SJSA1 (cell line): ENCODE data around the gene OR4D9. TPM values are rescaled to one million over a fixed set of nuclear protein-coding genes. Genes with fewer than 3 reads are reported as not detected.
"Not testable (repeated sequence)": the region's sequence is repeated elsewhere in the genome, so short reads cannot be mapped to it uniquely, and the experiment has no call there.

ENCODE experiments used
- DNase-seq, 2 experiments: peaks; one replicate each; pipeline ENCODE4 v3.0.0-alpha.2; 2015 to 2020; ENCODE audit warnings: low spot score in 2 of 2, low read depth in 1 of 2
- H3K27ac ChIP-seq: fragments of 250-450 bp; sonication (Bioruptor Pico); 2 replicates; pipeline ENCODE4 v1.5.1; 2020; ENCODE audit warnings: mild to moderate bottlenecking, moderate library complexity
- H3K27me3 ChIP-seq: fragments of 250-450 bp; sonication (Bioruptor Pico); replicated peaks from 2 replicates; pipeline ENCODE4 v1.5.1; 2020; ENCODE audit warnings: mild to moderate bottlenecking, moderate library complexity
- H3K36me3 ChIP-seq: fragments of 250-450 bp; sonication (Bioruptor Pico); 2 replicates; pipeline ENCODE4 v1.5.1; 2020; ENCODE audit warnings: mild to moderate bottlenecking
- H3K4me1 ChIP-seq: fragments of 250-450 bp; sonication (Bioruptor Pico); replicated peaks from 2 replicates; pipeline ENCODE4 v1.6.1; 2021; ENCODE audit warnings: mild to moderate bottlenecking
- H3K4me3 ChIP-seq: fragments of 250-450 bp; sonication (Bioruptor Pico); 2 replicates; pipeline ENCODE4 v1.5.1; 2020; ENCODE audit warnings: mild to moderate bottlenecking
- H3K9me3 ChIP-seq: fragments of 250-450 bp; sonication (Bioruptor Pico); replicated peaks from 2 replicates; pipeline ENCODE4 v1.5.1; 2020; ENCODE audit warnings: mild to moderate bottlenecking
- total RNA-seq: library from RNA; depleted of rRNA; stranded (reverse); fragments of >200 nt; shearing (Covaris generic); gene quantifications from 2 replicates; pipeline ENCODE4 v1.2.3, GENCODE V29; 2014

OR4D9 gene
- total RNA-seq, 1 experiment from 2014 or later, result not detected

GRCh38 chr11:59534676-59535075 lies 23.3 kb downstream of the OR4D9 start:
- no peaks in the 10 kb centered on the region for H3K27me3 ChIP-seq
- no peak for DNase-seq

DNA sequence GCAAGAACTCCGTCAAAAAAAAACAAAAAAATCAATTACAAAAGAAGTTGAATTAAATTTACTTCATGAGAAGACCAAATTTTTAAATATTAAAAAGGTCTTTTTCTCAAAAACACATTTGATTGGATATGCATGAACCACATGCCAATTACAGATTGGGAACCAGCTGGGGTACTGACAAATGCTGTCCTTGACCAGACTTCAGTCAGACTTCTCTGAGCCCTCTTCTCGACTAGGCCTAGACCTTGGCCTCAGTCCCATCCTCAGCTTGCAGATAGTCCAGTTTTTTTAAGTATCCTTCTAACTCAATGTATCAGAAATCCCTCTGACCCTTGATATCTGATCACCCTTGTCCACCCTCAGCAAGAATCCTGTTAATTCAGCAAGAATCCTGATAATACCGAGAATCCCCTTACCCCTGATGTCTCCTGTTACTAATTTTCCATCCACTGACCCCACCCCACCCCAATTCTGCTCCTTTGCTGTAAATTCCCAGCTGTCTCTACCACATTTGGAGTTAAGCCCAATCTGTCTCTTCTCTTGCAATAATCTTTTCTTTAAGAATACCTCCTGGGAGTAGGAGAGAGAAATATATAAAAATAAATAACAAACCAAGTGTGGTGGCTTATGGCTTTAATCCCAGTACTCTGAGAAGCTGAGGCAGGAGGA lies 30.9 kb downstream of the OR4D9 start:
- DNase-seq, result no peak
- Histone ChIP-seq H3K27ac (no peak overlapping the region), H3K36me3 (no peaks in the 10 kb centered on the region)

More at GRCh38 chr11:59534676-59535075, 23.3 kb downstream of the OR4D9 start:
- no peaks in the 10 kb centered on the region for H3K9me3 ChIP-seq
- no peak overlapping the region for H3K27ac ChIP-seq
- H3K4me1 ChIP-seq, result peaks cover 8% of the 10 kb centered on the region
- no peak overlapping the region for H3K4me3 ChIP-seq
- no peaks in the 10 kb centered on the region for H3K36me3 ChIP-seq

DNA sequence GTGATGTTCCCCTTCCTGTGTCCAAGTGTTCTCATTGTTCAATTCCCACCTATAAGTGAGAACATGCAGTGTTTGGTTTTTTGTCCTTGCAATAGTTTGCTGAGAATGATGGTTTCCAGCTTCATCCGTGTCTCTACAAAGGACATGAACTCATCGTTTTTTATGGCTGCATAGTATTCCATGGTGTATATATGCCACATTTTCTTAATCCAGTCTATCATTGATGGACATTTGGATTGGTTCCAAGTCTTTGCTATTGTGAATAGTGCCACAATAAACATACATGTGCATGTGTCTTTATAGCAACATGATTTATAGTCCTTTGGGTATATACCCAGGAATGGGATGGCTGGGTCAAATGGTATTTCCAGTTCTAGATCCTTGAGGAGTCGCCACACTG lies 32.4 kb downstream of the OR4D9 start:
- H3K9me3 ChIP-seq, DNase-seq, H3K27me3 ChIP-seq, H3K4me1 ChIP-seq, H3K4me3 ChIP-seq, H3K36me3 ChIP-seq, H3K27ac ChIP-seq: not testable (repeated sequence)

More for the DNA sequence above, 30.9 kb downstream of the OR4D9 start:
- no peaks in the 10 kb centered on the region for H3K27me3 ChIP-seq
- H3K4me1 ChIP-seq, result peaks cover 14% of the 10 kb centered on the region
- H3K4me3 ChIP-seq, result no peak overlapping the region
- H3K9me3 ChIP-seq, result no peaks in the 10 kb centered on the region

- H3K4me3 ChIP-seq, result no peak overlapping the region
- H3K27me3 ChIP-seq, result no peaks in the 10 kb centered on the region
- no peak for DNase-seq
- H3K27ac ChIP-seq, result no peak overlapping the region; the same call in 1 of the 2 replicates
- peaks cover 15% of the 10 kb centered on the region for H3K4me1 ChIP-seq
- H3K36me3 ChIP-seq, result no peaks in the 10 kb centered on the region
- no peaks in the 10 kb centered on the region for H3K9me3 ChIP-seq
Observed at GRCh38 chr11:59544869-59545178, 33.5 kb downstream of the OR4D9 start.

DNA sequence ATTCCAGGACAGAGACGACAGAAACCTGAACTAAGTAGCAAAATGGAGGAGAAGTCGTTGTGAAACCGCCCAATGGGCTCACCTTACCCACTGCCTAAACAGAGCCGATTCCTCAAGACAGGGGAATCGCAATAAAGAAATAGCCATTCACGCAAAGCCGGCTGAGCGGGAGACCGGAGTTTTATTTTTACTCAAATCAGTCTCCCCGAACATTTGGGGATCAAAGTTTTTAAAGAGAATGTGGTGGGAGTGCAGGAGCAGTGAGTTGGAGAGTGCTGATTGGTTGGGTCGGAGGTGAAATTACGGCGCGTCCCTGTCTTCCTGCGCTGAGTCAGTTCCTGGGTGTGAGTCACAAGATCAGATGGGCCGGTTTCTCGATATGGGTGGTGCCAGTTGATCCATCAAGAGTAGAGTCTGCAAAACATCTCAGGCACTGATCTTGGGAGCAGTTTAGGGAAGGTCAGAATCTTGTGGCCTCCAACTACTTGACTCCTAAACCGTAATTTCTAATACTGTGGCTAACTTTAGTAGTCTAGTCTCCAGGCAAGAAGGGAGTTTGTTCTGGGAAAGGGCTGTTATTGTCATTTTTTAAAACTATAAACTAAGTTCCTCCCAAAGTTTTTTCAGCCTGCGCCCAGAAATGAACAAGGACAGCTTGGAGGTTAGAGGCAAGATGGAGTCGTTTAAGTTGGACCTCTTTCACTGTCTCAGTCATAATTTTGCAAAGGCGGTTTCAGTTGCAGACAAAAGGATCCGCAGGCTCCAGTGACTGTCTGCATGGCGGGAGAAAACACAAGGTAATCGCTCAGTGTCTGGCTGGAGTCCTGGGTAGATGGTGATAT lies 34.1 kb downstream of the OR4D9 start:
- Histone ChIP-seq H3K4me1 (peaks cover 15% of the 10 kb centered on the region), H3K4me3 (no peak overlapping the region), H3K9me3 (no peaks in the 10 kb centered on the region), H3K36me3 (no peaks in the 10 kb centered on the region), H3K27ac (no peak overlapping the region; the same call in 1 of the 2 replicates), H3K27me3 (no peaks in the 10 kb centered on the region)
- DNase-seq, result no peak

DNA sequence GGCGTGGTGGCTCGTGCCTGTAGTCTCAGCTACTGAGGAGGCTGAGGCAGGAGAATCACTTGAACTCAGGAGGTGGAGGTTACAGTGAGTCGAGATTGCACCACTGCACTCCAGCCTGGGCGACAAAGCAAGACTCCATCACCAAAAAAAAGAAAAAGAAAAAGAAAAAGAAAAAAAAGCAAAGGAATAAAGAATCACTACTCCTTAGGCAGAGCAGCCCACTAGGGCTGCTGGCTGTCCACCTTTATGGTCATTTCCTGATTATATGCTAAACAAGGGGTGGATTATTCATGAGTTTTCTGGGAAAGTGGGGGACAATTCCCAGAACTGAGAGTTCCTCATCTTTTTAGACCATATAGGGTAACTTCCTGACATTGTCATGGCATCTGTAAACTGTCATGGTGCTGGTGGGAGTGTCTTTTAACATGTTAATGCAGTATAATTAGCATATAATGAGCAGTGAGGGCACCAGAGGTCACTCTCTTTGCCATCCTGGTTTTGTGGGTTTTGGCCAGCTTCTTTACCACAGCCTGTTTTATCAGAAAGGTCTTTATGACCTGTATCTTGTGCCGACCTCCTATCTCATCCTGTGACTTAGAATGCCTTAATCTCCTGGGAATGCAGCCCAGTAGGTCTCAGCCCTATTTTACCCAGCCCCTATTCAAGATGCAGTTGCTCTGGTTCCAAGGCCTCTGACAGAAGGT lies 36.4 kb downstream of the OR4D9 start:
- not testable (repeated sequence) for H3K36me3 ChIP-seq, H3K27ac ChIP-seq, DNase-seq, H3K9me3 ChIP-seq, H3K4me3 ChIP-seq, H3K27me3 ChIP-seq
- peaks cover 15% of the 10 kb centered on the region for H3K4me1 ChIP-seq

DNA sequence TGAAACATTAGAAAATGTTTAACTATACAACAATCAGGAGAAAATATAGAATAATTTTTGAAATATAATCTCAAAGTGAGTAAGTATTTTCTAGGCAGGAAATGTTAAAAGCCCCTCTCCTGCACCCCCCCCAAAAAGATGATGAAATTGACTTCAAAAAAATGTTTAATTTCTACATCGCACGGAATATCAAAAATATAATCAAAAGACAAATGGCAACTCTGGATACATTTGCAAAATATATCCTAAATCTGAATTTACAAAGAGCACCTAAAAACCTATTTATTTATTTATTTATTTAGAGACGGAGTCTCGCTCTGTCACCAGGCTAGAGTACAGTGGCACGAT lies 36.9 kb downstream of the OR4D9 start:
- DNase-seq, result no peak

DNA sequence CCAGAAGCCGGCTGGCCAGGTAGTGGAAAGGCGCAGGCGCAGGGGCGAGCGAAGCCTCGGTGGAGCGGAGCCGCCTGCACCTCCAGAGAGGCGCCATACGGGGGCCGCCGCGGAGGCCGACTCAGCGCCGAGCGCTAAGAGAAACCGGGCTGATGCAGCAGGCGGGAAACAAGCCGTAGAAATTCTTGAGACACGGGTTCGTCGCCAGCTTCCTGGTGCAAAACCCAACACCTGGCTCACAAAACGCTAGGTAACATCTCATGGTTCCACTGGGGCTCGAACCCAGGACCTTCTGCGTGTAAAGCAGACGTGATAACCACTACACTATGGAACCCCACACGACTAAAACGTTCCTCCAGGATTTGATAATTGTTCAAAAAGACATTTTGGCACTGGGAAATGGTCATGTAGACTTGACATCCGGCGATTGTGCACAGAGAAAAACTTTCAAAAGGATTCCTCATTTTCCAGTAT lies 39.1 kb downstream of the OR4D9 start:
- Histone ChIP-seq H3K4me1 (peaks cover 9% of the 10 kb centered on the region), H3K4me3 (peak overlapping the region; percentile 46), H3K9me3 (no peaks in the 10 kb centered on the region), H3K27ac (peak overlapping the region; percentile 75), H3K27me3 (no peaks in the 10 kb centered on the region), H3K36me3 (no peaks in the 10 kb centered on the region)
- peak; percentile 98 to 99 for DNase-seq

More for the DNA sequence above, 36.9 kb downstream of the OR4D9 start:
- H3K4me1 ChIP-seq, result peaks cover 15% of the 10 kb centered on the region
- H3K27ac ChIP-seq, result no peak overlapping the region
- H3K9me3 ChIP-seq, result no peaks in the 10 kb centered on the region
- H3K27me3 ChIP-seq, result no peaks in the 10 kb centered on the region
- H3K36me3 ChIP-seq, result no peaks in the 10 kb centered on the region
- H3K4me3 ChIP-seq, result no peak overlapping the region

GRCh38 chr11:59550842-59551658 lies 39.7 kb downstream of the OR4D9 start:
- H3K27me3 ChIP-seq, result no peaks in the 10 kb centered on the region
- H3K36me3 ChIP-seq, result no peaks in the 10 kb centered on the region
- peak overlapping the region; percentile 75 for H3K27ac ChIP-seq
- peak; percentile 97 to 99 for DNase-seq
- H3K4me1 ChIP-seq, result peaks cover 6% of the 10 kb centered on the region; the same call in 1 of the 2 replicates
- no peaks in the 10 kb centered on the region for H3K9me3 ChIP-seq
- peak overlapping the region; percentile 46 for H3K4me3 ChIP-seq

- peak overlapping the region; percentile 75 for H3K27ac ChIP-seq
- no peaks in the 10 kb centered on the region for H3K27me3 ChIP-seq
- H3K36me3 ChIP-seq, result no peaks in the 10 kb centered on the region
- peaks cover 7% of the 10 kb centered on the region for H3K4me1 ChIP-seq
- H3K9me3 ChIP-seq, result no peaks in the 10 kb centered on the region
- peak overlapping the region; percentile 46 for H3K4me3 ChIP-seq
- DNase-seq, result peak; percentile 81 to 93
Observed at GRCh38 chr11:59551659-59552521, 40.6 kb downstream of the OR4D9 start.

- no peak overlapping the region for H3K27ac ChIP-seq
- no peaks in the 10 kb centered on the region for H3K36me3 ChIP-seq
- no peaks in the 10 kb centered on the region for H3K9me3 ChIP-seq
- H3K4me1 ChIP-seq, result peaks cover 11% of the 10 kb centered on the region
- DNase-seq, result no peak
- H3K27me3 ChIP-seq, result no peaks in the 10 kb centered on the region
- H3K4me3 ChIP-seq, result no peak overlapping the region
Observed at GRCh38 chr11:59552844-59553243, 41.5 kb downstream of the OR4D9 start.

DNA sequence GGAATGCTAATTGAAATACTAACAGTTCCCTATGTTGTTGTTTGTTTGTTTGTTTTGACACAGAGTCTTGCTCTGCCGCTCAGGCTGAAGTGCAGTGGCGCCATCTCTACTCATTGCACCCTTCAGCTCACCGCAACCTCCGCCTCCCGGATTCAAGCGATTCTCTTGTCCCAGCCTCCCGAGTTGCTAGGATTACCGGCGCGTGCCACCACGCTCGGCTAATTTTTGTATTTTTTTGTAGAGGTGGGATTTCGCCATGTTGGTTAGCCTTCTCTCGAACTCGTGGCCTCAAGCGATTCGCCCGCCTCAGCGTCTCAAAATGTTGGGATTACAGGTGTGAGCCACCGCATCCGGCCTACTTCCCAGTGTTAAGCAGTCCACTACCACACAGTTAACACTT lies 42.0 kb downstream of the OR4D9 start:
- H3K27ac ChIP-seq, result no peak overlapping the region
- H3K9me3 ChIP-seq, result no peaks in the 10 kb centered on the region
- no peaks in the 10 kb centered on the region for H3K36me3 ChIP-seq
- no peaks in the 10 kb centered on the region for H3K27me3 ChIP-seq
- H3K4me1 ChIP-seq, result peaks cover 11% of the 10 kb centered on the region
- H3K4me3 ChIP-seq, result no peak overlapping the region
- no peak for DNase-seq
